ENCODE results near the gene NAA80.
"Not testable (repeated sequence)": the region's sequence is repeated elsewhere in the genome, so short reads cannot be mapped to it uniquely, and the experiment has no call there.

The NAA80 gene

GRCh38 chr3:50274371-50275104, 24.7 kb downstream of the NAA80 start:
- ATAC-seq (replicated peaks; ENCODE audit: extremely low read depth, poor library complexity, severe bottlenecking) (peak; percentile 52), DNase-seq (ENCODE audit: low spot score in 2 of 2) (peak; percentile 62 to 70)
- peaks cover 25% of the 10 kb centered on the region for H3K4me1 Mint-ChIP-seq
- peaks cover 10% of the 10 kb centered on the region for H3K36me3 Mint-ChIP-seq (ENCODE audit: insufficient read depth)
- peaks cover 53% of the 10 kb centered on the region for H3K27me3 Mint-ChIP-seq
- H3K9me3 Mint-ChIP-seq, result no peaks in the 10 kb centered on the region
- H3K4me3 Mint-ChIP-seq, result peak overlapping the region; percentile 32
- no peak overlapping the region for H3K27ac Mint-ChIP-seq (ENCODE audit: low read depth)

- no peak overlapping the region for H3K27ac Mint-ChIP-seq (ENCODE audit: low read depth)
- DNase-seq (ENCODE audit: low spot score in 2 of 2) (no peak), ATAC-seq (replicated peaks; ENCODE audit: extremely low read depth, poor library complexity, severe bottlenecking) (no peak)
- H3K9me3 Mint-ChIP-seq, result no peaks in the 10 kb centered on the region
- H3K36me3 Mint-ChIP-seq (ENCODE audit: insufficient read depth), result peaks cover 10% of the 10 kb centered on the region
- H3K4me1 Mint-ChIP-seq, result peaks cover 25% of the 10 kb centered on the region
- H3K27me3 Mint-ChIP-seq, result peaks cover 53% of the 10 kb centered on the region
- H3K4me3 Mint-ChIP-seq, result no peak overlapping the region
These were observed 25.5 kb downstream of the NAA80 start for GRCh38 chr3:50273689-50274065.

- H3K4me3 Mint-ChIP-seq, result peak overlapping the region; percentile 67
- no peak overlapping the region for H3K27ac Mint-ChIP-seq (ENCODE audit: low read depth)
- H3K36me3 Mint-ChIP-seq (ENCODE audit: insufficient read depth), result peaks cover 10% of the 10 kb centered on the region
- H3K27me3 Mint-ChIP-seq, result peaks cover 47% of the 10 kb centered on the region
- H3K9me3 Mint-ChIP-seq, result no peaks in the 10 kb centered on the region
- DNase-seq (ENCODE audit: low spot score in 2 of 2), result peak; percentile 76 to 93
- peaks cover 25% of the 10 kb centered on the region for H3K4me1 Mint-ChIP-seq
- peak; percentile 76 for ATAC-seq (replicated peaks; ENCODE audit: extremely low read depth, poor library complexity, severe bottlenecking)
These were observed 26.1 kb downstream of the NAA80 start for GRCh38 chr3:50272911-50273688.

GRCh38 chr3:50272538-50272910, 26.7 kb downstream of the NAA80 start:
- not testable (repeated sequence) for DNase-seq (ENCODE audit: low spot score in 2 of 2); H3K4me3 Mint-ChIP-seq; H3K27ac Mint-ChIP-seq (ENCODE audit: low read depth); ATAC-seq (replicated peaks; ENCODE audit: extremely low read depth, poor library complexity, severe bottlenecking); H3K9me3 Mint-ChIP-seq
- peaks cover 10% of the 10 kb centered on the region for H3K36me3 Mint-ChIP-seq (ENCODE audit: insufficient read depth)
- peaks cover 42% of the 10 kb centered on the region for H3K27me3 Mint-ChIP-seq
- H3K4me1 Mint-ChIP-seq, result peaks cover 25% of the 10 kb centered on the region

GRCh38 chr3:50271314-50271936, 27.8 kb downstream of the NAA80 start:
- DNase-seq (ENCODE audit: low spot score in 2 of 2) (no peak), ATAC-seq (replicated peaks; ENCODE audit: extremely low read depth, poor library complexity, severe bottlenecking) (no peak)
- H3K4me1 Mint-ChIP-seq, result peaks cover 25% of the 10 kb centered on the region
- peaks cover 36% of the 10 kb centered on the region for H3K27me3 Mint-ChIP-seq
- no peak overlapping the region for H3K27ac Mint-ChIP-seq (ENCODE audit: low read depth)
- H3K9me3 Mint-ChIP-seq, result no peaks in the 10 kb centered on the region
- H3K36me3 Mint-ChIP-seq (ENCODE audit: insufficient read depth), result peaks cover 13% of the 10 kb centered on the region
- no peak overlapping the region for H3K4me3 Mint-ChIP-seq

GRCh38 chr3:50270422-50271224, 28.6 kb downstream of the NAA80 start:
- no peak overlapping the region for H3K27ac Mint-ChIP-seq (ENCODE audit: low read depth)
- peaks cover 28% of the 10 kb centered on the region for H3K27me3 Mint-ChIP-seq
- peaks cover 13% of the 10 kb centered on the region for H3K36me3 Mint-ChIP-seq (ENCODE audit: insufficient read depth)
- no peak overlapping the region for H3K4me3 Mint-ChIP-seq
- peaks cover 18% of the 10 kb centered on the region for H3K4me1 Mint-ChIP-seq
- no peaks in the 10 kb centered on the region for H3K9me3 Mint-ChIP-seq
- DNase-seq (ENCODE audit: low spot score in 2 of 2), result no peak
- no peak for ATAC-seq (replicated peaks; ENCODE audit: extremely low read depth, poor library complexity, severe bottlenecking)

GRCh38 chr3:50269977-50270413, 29.2 kb downstream of the NAA80 start:
- peaks cover 22% of the 10 kb centered on the region for H3K27me3 Mint-ChIP-seq
- peaks cover 13% of the 10 kb centered on the region for H3K36me3 Mint-ChIP-seq (ENCODE audit: insufficient read depth)
- no peak overlapping the region for H3K4me3 Mint-ChIP-seq
- no peak for ATAC-seq (replicated peaks; ENCODE audit: extremely low read depth, poor library complexity, severe bottlenecking)
- H3K9me3 Mint-ChIP-seq, result no peaks in the 10 kb centered on the region
- DNase-seq (ENCODE audit: low spot score in 2 of 2), result no peak
- peaks cover 16% of the 10 kb centered on the region for H3K4me1 Mint-ChIP-seq
- no peak overlapping the region for H3K27ac Mint-ChIP-seq (ENCODE audit: low read depth)

- ATAC-seq (replicated peaks; ENCODE audit: extremely low read depth, poor library complexity, severe bottlenecking) (no peak), DNase-seq (ENCODE audit: low spot score in 2 of 2) (no peak)
- H3K9me3 Mint-ChIP-seq, result no peaks in the 10 kb centered on the region
- peaks cover 16% of the 10 kb centered on the region for H3K27me3 Mint-ChIP-seq
- H3K36me3 Mint-ChIP-seq (ENCODE audit: insufficient read depth), result peaks cover 13% of the 10 kb centered on the region
- no peak overlapping the region for H3K27ac Mint-ChIP-seq (ENCODE audit: low read depth)
- no peak overlapping the region for H3K4me3 Mint-ChIP-seq
- peaks cover 12% of the 10 kb centered on the region for H3K4me1 Mint-ChIP-seq
These were observed 29.7 kb downstream of the NAA80 start for GRCh38 chr3:50269460-50269859.

GRCh38 chr3:50268703-50269451, 30.3 kb downstream of the NAA80 start, which contains the start of gene SEMA3B:
Gene SEMA3B, plus strand, starts transcription at chr3:50269147. Its CDS starts 94 bp downstream, at chr3:50269241.
- H3K36me3 Mint-ChIP-seq (ENCODE audit: insufficient read depth), result peaks cover 9% of the 10 kb centered on the region
- no peak within 1 kb of the TSS for H3K27ac Mint-ChIP-seq (ENCODE audit: low read depth)
- H3K27me3 Mint-ChIP-seq, result peaks cover 10% of the 10 kb centered on the region
- DNase-seq (ENCODE audit: low spot score in 2 of 2), result no peak
- H3K4me1 Mint-ChIP-seq, result peaks cover 6% of the 10 kb centered on the region
- no peaks in the 10 kb centered on the region for H3K9me3 Mint-ChIP-seq
- ATAC-seq (replicated peaks; ENCODE audit: extremely low read depth, poor library complexity, severe bottlenecking), result no peak
- H3K4me3 Mint-ChIP-seq, result no peak within 1 kb of the TSS

- Mint-ChIP-seq H3K4me1 (peaks cover 6% of the 10 kb centered on the region), H3K27ac (ENCODE audit: low read depth) (no peak overlapping the region), H3K4me3 (no peak overlapping the region), H3K27me3 (peaks cover 7% of the 10 kb centered on the region), H3K36me3 (ENCODE audit: insufficient read depth) (peaks cover 9% of the 10 kb centered on the region), H3K9me3 (no peaks in the 10 kb centered on the region)
- no peak for ATAC-seq (replicated peaks; ENCODE audit: extremely low read depth, poor library complexity, severe bottlenecking)
- no peak for DNase-seq (ENCODE audit: low spot score in 2 of 2)
These were observed 30.9 kb downstream of the NAA80 start for GRCh38 chr3:50268276-50268675.

- DNase-seq (ENCODE audit: low spot score in 2 of 2) (no peak), ATAC-seq (replicated peaks; ENCODE audit: extremely low read depth, poor library complexity, severe bottlenecking) (no peak)
- no peaks in the 10 kb centered on the region for H3K4me1 Mint-ChIP-seq
- H3K27me3 Mint-ChIP-seq, result no peaks in the 10 kb centered on the region
- no peak overlapping the region for H3K27ac Mint-ChIP-seq (ENCODE audit: low read depth)
- H3K4me3 Mint-ChIP-seq, result no peak overlapping the region
- H3K36me3 Mint-ChIP-seq (ENCODE audit: insufficient read depth), result peaks cover 5% of the 10 kb centered on the region
- no peaks in the 10 kb centered on the region for H3K9me3 Mint-ChIP-seq
These were observed 31.8 kb downstream of the NAA80 start for GRCh38 chr3:50267280-50267913.
